Psoas muscle (tissue), 8 donors: ENCODE results near the gene BCL6. TPM values are rescaled to one million over a fixed set of nuclear protein-coding genes. Genes with fewer than 3 reads are reported as not detected.
A peak's percentile ranks its signal among the peaks of the same experiment; 100 is the strongest.

Experiments used
- ATAC-seq, 4 donors: fragments of 200-7000 bp; cut with Tn5 transposase; one replicate each; pipeline ENCODE4 v1.9.1; 2020; ENCODE audit warnings: moderate library complexity in 3 of 4, mild to moderate bottlenecking in 2 of 4
- DNase-seq, 2 donors: peaks; one replicate each; pipeline ENCODE4 v3.0.0-alpha.2; 2020
- H3K27ac ChIP-seq: fragments of 200-600 bp; one replicate; pipeline ENCODE4 v1.8.0; 2022
- H3K27me3 ChIP-seq, 3 donors: fragments of 200-600 bp in 1 of 3; one replicate each; pipeline versions ENCODE4 v1.6.1 to v1.8.0; 2013 to 2022; ENCODE audit warnings: low read length in 2 of 3, mild to moderate bottlenecking in 2 of 3, moderate library complexity in 1 of 3; ENCODE audit not compliant: insufficient read depth in 3 of 3
- H3K36me3 ChIP-seq, 2 donors: fragments of 200-600 bp in 1 of 2; one replicate each; pipeline versions ENCODE4 v1.6.1 to v1.8.0; 2013 to 2022; ENCODE audit warnings: low read depth in 1 of 2, mild to moderate bottlenecking in 1 of 2, moderate library complexity in 1 of 2; ENCODE audit not compliant: insufficient read depth in 1 of 2
- H3K4me1 ChIP-seq: fragments of 200-600 bp; one replicate; pipeline ENCODE4 v1.8.0; 2022
- H3K4me3 ChIP-seq: fragments of 200-600 bp; one replicate; pipeline ENCODE4 v1.8.0; 2022; ENCODE audit warnings: mild to moderate bottlenecking
- H3K9me3 ChIP-seq: fragments of 200-600 bp; one replicate; pipeline ENCODE4 v1.8.0; 2022
- WGBS, 3 donors: extraction: QIAGEN DNeasy Blood & Tissue Kit; methylation state at CpG; one replicate each; pipeline versions ENCODE4 v1.1.6 to v1.1.7; 2013; 5-methylcytosine and 5-hydroxymethylcytosine counted together
- intact Hi-C, 2 donors: fragments of 100-400 bp; cut with DNase I; formaldehyde crosslinking; loops; one replicate each; pipeline versions ENCODE4 v1.11.0 to v1.14.2; 2022
- polyA plus RNA-seq, 3 donors: library from polyadenylated mRNA; stranded (reverse); fragments of 200-250 nt; gene quantifications; one replicate each; pipeline ENCODE4 v1.2.3, GENCODE V29; 2013
- total RNA-seq, 4 donors: library from RNA; stranded (reverse); fragmentation: NEBNext Ultra II Directional in 2 of 4; extraction: Animal tissue kit (Norgen Biotek cat#: 25700) in 2 of 4; gene quantifications; one replicate each; pipeline versions ENCODE4 v1.2.1 to v1.2.4, GENCODE V29; 2021 to 2023
- TF ChIP-seq, protein P1 (sequence below): fragments of 200-600 bp; IDR thresholded peaks from one replicate; pipeline ENCODE4 v1.8.0; 2022; ENCODE audit warnings: antibody characterized with exemption
- donor health status: healthy with polysubstance abuse.
- donor health status: DM: no; HTN: no; CAD: no; lungs with moderate emphysema.
- donor health status: Bipolar disorder and iron deficiency.
- donor health status: healthy.
- donor health status: DM: yes; HTN: yes; CAD: no.
- donor health status: DM: no; HTN: no; CAD: no.
- donor health status: DM: no; HTN: no; CAD: no.
- donor health status: DM: yes; HTN: yes; CAD: no.

The BCL6 gene
- total and polyA plus RNA-seq, 7 donors: 43.2 to 524 (median 265) TPM

DNA sequence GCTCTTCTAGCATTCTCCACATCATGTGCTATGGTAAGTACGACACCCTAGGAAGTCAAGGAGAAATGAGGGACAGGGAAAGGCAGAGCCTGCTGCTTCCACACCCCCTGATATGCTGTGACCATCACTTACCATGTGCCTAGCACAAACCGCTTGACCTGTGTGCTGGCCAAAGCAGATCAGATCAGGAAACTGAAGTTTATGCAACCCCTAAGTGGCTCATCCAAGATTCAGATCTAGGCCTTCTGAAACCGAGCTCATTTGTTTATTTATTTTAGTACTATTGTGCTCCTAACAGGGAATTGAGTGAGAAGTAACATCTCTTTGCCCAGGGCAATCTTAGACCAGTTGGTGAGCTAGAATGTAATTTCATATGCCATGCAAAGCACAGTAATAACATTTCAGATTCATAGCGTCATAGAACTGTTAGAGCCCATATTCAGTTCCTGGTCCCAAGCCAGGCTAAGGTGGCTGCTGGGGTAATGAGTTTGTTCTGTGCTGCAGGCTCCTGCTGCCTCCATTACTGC lies 42.7 kb downstream of the BCL6 start, which contains the start of gene RTP2:
RTP2 (minus strand) TSS at position 51 of the 527 bp plus-strand sequence. CDS start 429 bp downstream, outside the sequence.
- ATAC-seq (peak; percentile 62 to 87 (median 82)), DNase-seq (peak in 1 of 2 donors; percentile 66)

DNA sequence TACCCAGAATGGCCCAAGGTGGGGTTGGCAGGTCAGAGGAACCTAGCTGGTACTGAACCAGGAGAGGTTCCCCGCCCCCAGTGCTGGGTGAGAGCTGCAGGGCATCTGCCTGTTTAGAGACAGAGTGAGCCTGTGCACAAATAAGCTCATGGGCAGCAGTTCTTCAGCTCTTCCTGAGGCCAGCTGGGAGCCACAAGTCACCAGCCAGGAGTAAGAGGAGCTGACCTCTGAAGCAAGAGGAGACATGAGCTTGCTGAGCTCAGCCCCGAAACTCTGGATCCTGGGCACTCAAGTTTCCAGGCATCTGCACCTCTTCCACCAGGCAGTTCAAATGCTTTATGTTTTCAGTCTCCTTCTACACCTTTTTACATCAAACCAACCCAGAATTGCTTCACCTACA lies 45.0 kb downstream of the BCL6 start:
- Histone ChIP-seq H3K27me3 (no peaks in the 10 kb centered on the region), H3K4me1 (peaks cover 40% of the 10 kb centered on the region), H3K36me3 (no peaks in the 10 kb centered on the region), H3K27ac (peak overlapping the region; percentile 21), H3K4me3 (no peak overlapping the region), H3K9me3 (no peaks in the 10 kb centered on the region)
- WGBS, 3 donors: 53 to 68% (median 59%) methylated on average over 2 of the region's 2 CpGs
- TF ChIP-seq, protein P1, sequence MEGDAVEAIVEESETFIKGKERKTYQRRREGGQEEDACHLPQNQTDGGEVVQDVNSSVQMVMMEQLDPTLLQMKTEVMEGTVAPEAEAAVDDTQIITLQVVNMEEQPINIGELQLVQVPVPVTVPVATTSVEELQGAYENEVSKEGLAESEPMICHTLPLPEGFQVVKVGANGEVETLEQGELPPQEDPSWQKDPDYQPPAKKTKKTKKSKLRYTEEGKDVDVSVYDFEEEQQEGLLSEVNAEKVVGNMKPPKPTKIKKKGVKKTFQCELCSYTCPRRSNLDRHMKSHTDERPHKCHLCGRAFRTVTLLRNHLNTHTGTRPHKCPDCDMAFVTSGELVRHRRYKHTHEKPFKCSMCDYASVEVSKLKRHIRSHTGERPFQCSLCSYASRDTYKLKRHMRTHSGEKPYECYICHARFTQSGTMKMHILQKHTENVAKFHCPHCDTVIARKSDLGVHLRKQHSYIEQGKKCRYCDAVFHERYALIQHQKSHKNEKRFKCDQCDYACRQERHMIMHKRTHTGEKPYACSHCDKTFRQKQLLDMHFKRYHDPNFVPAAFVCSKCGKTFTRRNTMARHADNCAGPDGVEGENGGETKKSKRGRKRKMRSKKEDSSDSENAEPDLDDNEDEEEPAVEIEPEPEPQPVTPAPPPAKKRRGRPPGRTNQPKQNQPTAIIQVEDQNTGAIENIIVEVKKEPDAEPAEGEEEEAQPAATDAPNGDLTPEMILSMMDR: no peak
- ATAC-seq (peak; percentile 8 to 57 (median 28)), DNase-seq (no peak)
- intact Hi-C loops: no loop called here

More for the DNA sequence above, 42.7 kb downstream of the BCL6 start, which contains the start of gene RTP2:
- Histone ChIP-seq H3K4me3 (no peak within 1 kb of the TSS), H3K27ac (peak within 1 kb of the TSS; percentile 72), H3K4me1 (peaks cover 41% of the 10 kb centered on the region), H3K9me3 (no peaks in the 10 kb centered on the region), H3K27me3 (no peaks in the 10 kb centered on the region), H3K36me3 (no peaks in the 10 kb centered on the region)
- WGBS, 3 donors: 21 to 34% (median 30%) methylated on average over 4 of the region's 4 CpGs
- TF ChIP-seq, protein P1: no peak
- intact Hi-C loops: no loop called here

DNA sequence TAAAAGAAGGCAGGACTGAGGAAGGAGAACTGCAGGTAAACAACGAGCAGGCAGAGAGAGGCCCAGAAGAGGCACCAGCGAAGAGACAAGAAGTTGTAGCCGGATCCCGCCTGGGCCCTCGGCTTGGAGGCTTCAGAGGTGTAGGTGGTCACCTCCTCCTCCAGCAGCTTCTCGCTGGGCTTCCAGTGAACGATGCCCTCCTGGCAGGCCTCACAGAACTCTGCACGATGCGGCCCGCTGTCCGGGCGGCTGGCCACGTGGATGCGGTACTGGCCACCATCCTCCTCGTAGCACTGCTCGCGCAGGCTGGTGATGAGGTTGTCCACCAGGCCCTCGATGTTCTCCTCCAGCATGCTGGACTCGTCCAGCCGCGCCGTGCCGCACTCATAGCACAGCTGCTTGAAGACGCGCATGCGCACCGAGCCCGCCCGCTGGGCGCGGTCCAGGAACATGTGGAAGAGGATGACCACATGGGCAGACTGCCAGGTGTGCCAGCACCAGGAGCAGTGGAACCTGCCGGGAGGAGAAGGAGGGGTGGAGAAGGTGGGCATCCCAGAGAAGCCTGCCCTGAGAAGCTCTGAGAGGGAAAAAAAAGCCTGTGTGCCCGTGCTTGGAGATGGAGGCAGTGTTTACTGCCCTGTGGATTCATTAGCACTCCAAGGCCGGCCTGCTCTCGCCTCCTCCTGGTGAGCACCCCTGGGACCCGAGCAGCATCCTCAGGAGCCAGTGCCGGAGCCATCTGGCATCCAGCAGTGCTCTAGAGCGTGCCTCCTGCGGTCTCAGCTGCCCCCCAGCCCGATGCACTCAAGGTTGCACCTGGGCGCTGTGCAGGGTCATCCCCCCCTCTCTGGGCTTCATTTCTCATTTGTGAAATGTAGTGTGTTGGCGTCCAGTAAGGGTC lies 46.5 kb downstream of the BCL6 start:
- intact Hi-C loops: no loop called here
- ATAC-seq (no peak), DNase-seq (no peak)
- H3K9me3 ChIP-seq: no peaks in the 10 kb centered on the region
- H3K4me3 ChIP-seq: no peak overlapping the region
- TF ChIP-seq, protein P1: no peak
- peaks cover 31% of the 10 kb centered on the region for H3K4me1 ChIP-seq
- H3K27ac ChIP-seq: no peak overlapping the region
- peaks cover 0 to 3% (median 0%) of the 10 kb centered on the region in 3 donors for H3K27me3 ChIP-seq
- 91 to 94% (median 93%) methylated on average over 33 to 38 of the region's 42 CpGs for WGBS, 3 donors
- H3K36me3 ChIP-seq: no peaks in the 10 kb centered on the region

DNA sequence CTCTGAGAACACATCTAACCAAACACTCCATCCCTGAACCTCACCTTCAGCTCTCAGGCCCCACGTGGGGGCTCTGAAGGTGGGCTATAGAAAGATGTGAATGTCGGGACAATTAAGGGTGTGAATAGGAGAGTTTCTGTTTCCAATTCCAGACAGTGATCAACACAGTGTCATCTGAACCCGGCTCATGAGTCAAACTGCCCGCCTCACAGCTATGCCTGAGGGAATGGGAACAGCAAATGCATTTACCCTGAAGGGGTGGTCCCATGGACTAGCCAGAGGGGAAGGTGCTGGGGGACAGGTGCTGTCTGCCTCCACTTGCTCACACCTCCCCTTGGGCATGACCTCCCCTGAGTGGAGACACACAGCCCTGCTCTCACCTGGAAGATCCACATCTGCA lies 49.2 kb downstream of the BCL6 start:
- intact Hi-C loops: no loop called here
- ATAC-seq (no peak), DNase-seq (no peak)
- TF ChIP-seq, protein P1: no peak
- Histone ChIP-seq H3K4me3 (no peak overlapping the region), H3K27ac (peak overlapping the region; percentile 36), H3K36me3 (no peaks in the 10 kb centered on the region), H3K27me3 (peaks cover 0 to 3% (median 0%) of the 10 kb centered on the region in 3 donors), H3K4me1 (peaks cover 15% of the 10 kb centered on the region), H3K9me3 (no peaks in the 10 kb centered on the region)
- WGBS, 3 donors: 38 to 51% (median 45%) methylated on average over 4 of the region's 4 CpGs
